Kidney epithelial cell (primary cell): Measurements from ENCODE around the gene TRA2B. TPM values are rescaled to one million over a fixed set of nuclear protein-coding genes. Genes with fewer than 3 reads are reported as not detected.

Experiments used
- DNase-seq: peaks from one replicate; pipeline ENCODE4 v3.0.0-alpha.2; 2010; ENCODE audit warnings: low read depth
- H3K27me3 ChIP-seq: 2 replicates; pipeline ENCODE4 v1.6.0; 2011; ENCODE audit warnings: low read length; ENCODE audit not compliant: control insufficient read depth, insufficient read depth
- H3K36me3 ChIP-seq: 2 replicates; pipeline ENCODE4 v1.5.1; 2011; ENCODE audit warnings: low read length; ENCODE audit not compliant: control insufficient read depth, insufficient read depth
- H3K4me3 ChIP-seq: 2 replicates; pipeline ENCODE4 v1.5.1; 2011; ENCODE audit warnings: low read depth, mild to moderate bottlenecking, control low read depth, low read length
- CTCF ChIP-seq: IDR thresholded peaks from 2 replicates; pipeline ENCODE4 v1.5.1; 2011; ENCODE audit warnings: mild to moderate bottlenecking, moderate library complexity, low read length, control low read depth, inconsistent platforms; ENCODE audit not compliant: insufficient read depth, poor library complexity, severe bottlenecking
- total RNA-seq: library from RNA; depleted of rRNA; stranded (reverse); fragments of >200 nt; gene quantifications from 2 replicates; pipeline ENCODE4 v1.2.3, GENCODE V29; 2015

The TRA2B gene
- total RNA-seq, 1 donor from 2014 or later = 154 TPM

- no peak for DNase-seq
- H3K4me3 ChIP-seq = no peak overlapping the region
- TF ChIP-seq CTCF = no peak
These were observed 50.7 kb downstream of the TRA2B start for GRCh38 chr3:185887066-185887465.

GRCh38 chr3:185884641-185885040 lies 53.2 kb downstream of the TRA2B start:
- Histone ChIP-seq H3K36me3 (no peaks in the 10 kb centered on the region), H3K4me3 (no peak overlapping the region), H3K27me3 (no peaks in the 10 kb centered on the region)
- TF ChIP-seq CTCF = no peak
- DNase-seq = no peak

More at GRCh38 chr3:185887066-185887465, 50.7 kb downstream of the TRA2B start:
- Histone ChIP-seq H3K36me3 (no peaks in the 10 kb centered on the region), H3K27me3 (no peaks in the 10 kb centered on the region)

- no peaks in the 10 kb centered on the region for H3K36me3 ChIP-seq
- TF ChIP-seq CTCF = no peak
- no peak for DNase-seq
- H3K4me3 ChIP-seq = no peak overlapping the region
- no peaks in the 10 kb centered on the region for H3K27me3 ChIP-seq
These were observed 55.9 kb downstream of the TRA2B start for GRCh38 chr3:185881926-185882325.

GRCh38 chr3:185880600-185880999 lies 57.2 kb downstream of the TRA2B start:
- Histone ChIP-seq H3K4me3 (no peak overlapping the region), H3K27me3 (no peaks in the 10 kb centered on the region), H3K36me3 (no peaks in the 10 kb centered on the region)
- TF ChIP-seq CTCF = no peak
- no peak for DNase-seq

- DNase-seq = peak; percentile 12
- no peak overlapping the region for H3K4me3 ChIP-seq
- no peaks in the 10 kb centered on the region for H3K27me3 ChIP-seq
- H3K36me3 ChIP-seq = no peaks in the 10 kb centered on the region
- TF ChIP-seq CTCF = no peak
These were observed 58.9 kb downstream of the TRA2B start for GRCh38 chr3:185878920-185879319.

GRCh38 chr3:185874119-185874518 lies 63.7 kb downstream of the TRA2B start:
- no peaks in the 10 kb centered on the region for H3K36me3 ChIP-seq
- H3K4me3 ChIP-seq = no peak overlapping the region
- no peak for TF ChIP-seq CTCF
- no peak for DNase-seq
- no peaks in the 10 kb centered on the region for H3K27me3 ChIP-seq
